HepG2 (cell line): ENCODE measurements around the gene NPW. TPM values are rescaled to one million over a fixed set of nuclear protein-coding genes. Genes with fewer than 3 reads are reported as not detected.

Source experiments
- ARNTL ChIP-seq: sonication (generic); formaldehyde crosslinking; IDR thresholded peaks from 2 replicates; pipeline ENCODE4 v1.4.0; 2020; ENCODE audit warnings: mild to moderate bottlenecking, missing genetic modification reagents
- ATF7 ChIP-seq, 2 experiments: fragments of 450-650 bp in 1 of 2; sonication (generic) in 1 of 2; formaldehyde crosslinking in 1 of 2; IDR thresholded peaks; 2 replicates each; pipeline versions ENCODE4 v1.4.0 to v1.6.1; 2016 to 2020; ENCODE audit warnings: antibody characterized with exemption in 1 of 2, mild to moderate bottlenecking in 1 of 2, missing genetic modification reagents in 1 of 2
- FOSL2 ChIP-seq: sonication (generic); formaldehyde crosslinking; IDR thresholded peaks from 2 replicates; pipeline ENCODE4 v1.4.0; 2020; ENCODE audit warnings: missing genetic modification reagents
- MIER2 ChIP-seq: IDR thresholded peaks from 2 replicates; pipeline ENCODE4 v1.6.1; 2016; ENCODE audit warnings: missing biosample characterization, missing genetic modification reagents
- PAXIP1 ChIP-seq: sonication (generic); formaldehyde crosslinking; conservative IDR thresholded peaks from 2 replicates; pipeline ENCODE4 v1.4.0; 2020; ENCODE audit warnings: mild to moderate bottlenecking, missing genetic modification reagents, moderate library complexity
- PCBP1 ChIP-seq: fragments of 200-400 bp; formaldehyde crosslinking; IDR thresholded peaks from 2 replicates; pipeline ENCODE4 v1.6.1; 2017; ENCODE audit warnings: mild to moderate bottlenecking, low read depth, low read length, borderline replicate concordance
- RORA ChIP-seq: sonication (generic); formaldehyde crosslinking; IDR thresholded peaks from 2 replicates; pipeline ENCODE4 v1.5.0; 2020; ENCODE audit warnings: mild to moderate bottlenecking, missing genetic modification reagents, moderate library complexity
- SAFB2 ChIP-seq: sonication (generic); formaldehyde crosslinking; IDR thresholded peaks from 2 replicates; pipeline ENCODE4 v1.5.1; 2020; ENCODE audit warnings: missing genetic modification reagents, low read depth, mild to moderate bottlenecking, borderline replicate concordance
- ZNF18 ChIP-seq: sonication (generic); formaldehyde crosslinking; IDR thresholded peaks from 2 replicates; pipeline ENCODE4 v1.8.0; 2022; ENCODE audit warnings: mild to moderate bottlenecking, missing genetic modification reagents; ENCODE audit not compliant: insufficient replicate concordance
- ZNF343 ChIP-seq: sonication (generic); formaldehyde crosslinking; IDR thresholded peaks from 2 replicates; pipeline ENCODE4 v1.4.0; 2020; ENCODE audit warnings: mild to moderate bottlenecking, missing genetic modification reagents
- ZXDC ChIP-seq: sonication (generic); formaldehyde crosslinking; IDR thresholded peaks from 2 replicates; pipeline ENCODE4 v1.5.0; 2020; ENCODE audit warnings: mild to moderate bottlenecking, missing genetic modification reagents
- polyA plus RNA-seq, 8 experiments: library from polyadenylated mRNA; depleted of rRNA in 3 of 8; stranded (reverse) in 7 of 8; unstranded in 1 of 8; fragments of >200 nt; fragmentation: Illumina TruSeq in 4 of 8; extraction: Trizol in 4 of 8; gene quantifications; 2 replicates each; pipeline versions ENCODE4 v1.2.1 to v1.2.3, GENCODE V29; 2011 to 2016; ENCODE audit warnings: low read depth in 4 of 8, missing spikeins in 1 of 8, mixed read lengths in 1 of 8; ENCODE audit not compliant: insufficient read depth in 1 of 8
- total RNA-seq, 5 experiments: library from RNA; depleted of rRNA; stranded (reverse); fragments of >200 nt; fragmentation: Illumina TruSeq; extraction: Trizol; gene quantifications; 2 replicates each; pipeline ENCODE4 v1.2.3, GENCODE V29; 2016; ENCODE audit warnings: low read depth in 1 of 5
- TF ChIP-seq, protein P1 (sequence below): sonication (generic); formaldehyde crosslinking; IDR thresholded peaks from 2 replicates; pipeline ENCODE4 v1.4.0; 2020; ENCODE audit warnings: missing genetic modification reagents, borderline replicate concordance
- TF ChIP-seq, protein P2 (sequence below): sonication (generic); formaldehyde crosslinking; conservative IDR thresholded peaks from 2 replicates; pipeline ENCODE4 v1.8.0; 2022; ENCODE audit warnings: low read depth, missing genetic modification reagents

The NPW gene
- total and polyA plus RNA-seq, 2 of the 13 experiments (the other 11 are each of a cell fraction or from before 2014, with no cell fraction given), result 0.24 to 0.97 TPM

DNA sequence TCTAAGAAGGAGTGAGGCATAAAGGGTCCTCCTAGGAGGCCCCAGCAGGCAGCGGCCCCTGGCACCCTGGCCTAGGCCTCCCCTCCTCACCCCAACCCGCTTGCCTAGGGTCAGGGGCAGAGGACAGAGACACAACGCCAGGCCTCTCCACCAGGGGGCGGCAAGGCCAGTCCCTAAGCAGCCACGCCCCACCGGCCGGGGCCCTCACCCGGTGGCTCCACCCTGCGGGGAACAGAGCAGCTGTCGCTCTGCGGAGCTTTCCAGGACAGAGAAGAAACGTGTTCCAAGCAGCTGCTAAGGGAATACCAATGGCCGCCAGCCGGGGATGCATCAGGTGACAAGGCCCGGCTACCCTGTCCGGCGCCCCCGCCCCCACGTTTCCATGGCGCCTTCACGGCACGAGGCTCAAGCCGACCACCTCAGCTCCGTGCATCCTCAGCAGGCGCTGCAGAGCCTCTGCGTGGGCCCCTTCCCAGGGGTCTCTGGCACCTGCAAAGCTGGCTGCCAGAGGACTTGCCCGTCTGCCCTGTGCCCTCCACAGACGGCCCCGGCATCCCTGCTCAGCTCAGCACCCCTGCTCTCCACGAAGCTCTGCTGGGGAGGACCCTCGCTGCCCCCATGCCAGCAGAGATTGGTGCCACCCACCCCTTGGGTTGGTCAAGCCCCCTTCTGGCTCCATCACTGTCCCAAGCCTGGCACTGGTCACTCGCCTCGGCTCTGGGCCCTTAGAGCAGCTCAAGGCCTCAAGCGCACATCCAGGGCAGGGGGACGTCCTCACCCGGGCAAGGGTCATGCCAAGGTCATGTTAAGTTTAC lies 15.6 kb upstream of the NPW start (continued):
- TF ChIP-seq ZXDC, result no peak
- no peak for TF ChIP-seq MIER2
- no peak for TF ChIP-seq RORA (CRISPR knock-in tag)
- peak; percentile 35; the same call in 1 of the 2 replicates for TF ChIP-seq FOSL2 (CRISPR knock-in tag)
- TF ChIP-seq PAXIP1 (CRISPR knock-in tag), result no peak
- no peak for TF ChIP-seq ZNF18
- TF ChIP-seq, protein P1, sequence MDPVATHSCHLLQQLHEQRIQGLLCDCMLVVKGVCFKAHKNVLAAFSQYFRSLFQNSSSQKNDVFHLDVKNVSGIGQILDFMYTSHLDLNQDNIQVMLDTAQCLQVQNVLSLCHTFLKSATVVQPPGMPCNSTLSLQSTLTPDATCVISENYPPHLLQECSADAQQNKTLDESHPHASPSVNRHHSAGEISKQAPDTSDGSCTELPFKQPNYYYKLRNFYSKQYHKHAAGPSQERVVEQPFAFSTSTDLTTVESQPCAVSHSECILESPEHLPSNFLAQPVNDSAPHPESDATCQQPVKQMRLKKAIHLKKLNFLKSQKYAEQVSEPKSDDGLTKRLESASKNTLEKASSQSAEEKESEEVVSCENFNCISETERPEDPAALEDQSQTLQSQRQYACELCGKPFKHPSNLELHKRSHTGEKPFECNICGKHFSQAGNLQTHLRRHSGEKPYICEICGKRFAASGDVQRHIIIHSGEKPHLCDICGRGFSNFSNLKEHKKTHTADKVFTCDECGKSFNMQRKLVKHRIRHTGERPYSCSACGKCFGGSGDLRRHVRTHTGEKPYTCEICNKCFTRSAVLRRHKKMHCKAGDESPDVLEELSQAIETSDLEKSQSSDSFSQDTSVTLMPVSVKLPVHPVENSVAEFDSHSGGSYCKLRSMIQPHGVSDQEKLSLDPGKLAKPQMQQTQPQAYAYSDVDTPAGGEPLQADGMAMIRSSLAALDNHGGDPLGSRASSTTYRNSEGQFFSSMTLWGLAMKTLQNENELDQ, result no peak
- no peak for TF ChIP-seq ATF7 (IDR thresholded peaks at IDR 0.05)
- TF ChIP-seq ATF7 (CRISPR knock-in tag; IDR thresholded peaks at IDR 0.05), result no peak
- TF ChIP-seq ARNTL (CRISPR knock-in tag), result 0 out of 2 replicates have a peak, but pooled peaks have one; percentile 27
- 0 out of 2 replicates have a peak, but pooled peaks have one; percentile 46 for TF ChIP-seq PCBP1
- TF ChIP-seq ZNF343 (CRISPR knock-in tag), result no peak
- TF ChIP-seq SAFB2 (CRISPR knock-in tag), result no peak; the same call in 1 of the 2 replicates
- TF ChIP-seq, protein P2, sequence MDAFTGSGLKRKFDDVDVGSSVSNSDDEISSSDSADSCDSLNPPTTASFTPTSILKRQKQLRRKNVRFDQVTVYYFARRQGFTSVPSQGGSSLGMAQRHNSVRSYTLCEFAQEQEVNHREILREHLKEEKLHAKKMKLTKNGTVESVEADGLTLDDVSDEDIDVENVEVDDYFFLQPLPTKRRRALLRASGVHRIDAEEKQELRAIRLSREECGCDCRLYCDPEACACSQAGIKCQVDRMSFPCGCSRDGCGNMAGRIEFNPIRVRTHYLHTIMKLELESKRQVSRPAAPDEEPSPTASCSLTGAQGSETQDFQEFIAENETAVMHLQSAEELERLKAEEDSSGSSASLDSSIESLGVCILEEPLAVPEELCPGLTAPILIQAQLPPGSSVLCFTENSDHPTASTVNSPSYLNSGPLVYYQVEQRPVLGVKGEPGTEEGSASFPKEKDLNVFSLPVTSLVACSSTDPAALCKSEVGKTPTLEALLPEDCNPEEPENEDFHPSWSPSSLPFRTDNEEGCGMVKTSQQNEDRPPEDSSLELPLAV, result no peak
